GM12801 (cell line): ENCODE data around the gene FAM89A.

Experiments
- TF ChIP-seq, protein P1 (sequence below): IDR thresholded peaks from one replicate; pipeline ENCODE4 v1.5.1; 2011; ENCODE audit warnings: control low read depth; ENCODE audit not compliant: insufficient read length; ENCODE audit errors: extremely low read depth

Gene FAM89A

DNA sequence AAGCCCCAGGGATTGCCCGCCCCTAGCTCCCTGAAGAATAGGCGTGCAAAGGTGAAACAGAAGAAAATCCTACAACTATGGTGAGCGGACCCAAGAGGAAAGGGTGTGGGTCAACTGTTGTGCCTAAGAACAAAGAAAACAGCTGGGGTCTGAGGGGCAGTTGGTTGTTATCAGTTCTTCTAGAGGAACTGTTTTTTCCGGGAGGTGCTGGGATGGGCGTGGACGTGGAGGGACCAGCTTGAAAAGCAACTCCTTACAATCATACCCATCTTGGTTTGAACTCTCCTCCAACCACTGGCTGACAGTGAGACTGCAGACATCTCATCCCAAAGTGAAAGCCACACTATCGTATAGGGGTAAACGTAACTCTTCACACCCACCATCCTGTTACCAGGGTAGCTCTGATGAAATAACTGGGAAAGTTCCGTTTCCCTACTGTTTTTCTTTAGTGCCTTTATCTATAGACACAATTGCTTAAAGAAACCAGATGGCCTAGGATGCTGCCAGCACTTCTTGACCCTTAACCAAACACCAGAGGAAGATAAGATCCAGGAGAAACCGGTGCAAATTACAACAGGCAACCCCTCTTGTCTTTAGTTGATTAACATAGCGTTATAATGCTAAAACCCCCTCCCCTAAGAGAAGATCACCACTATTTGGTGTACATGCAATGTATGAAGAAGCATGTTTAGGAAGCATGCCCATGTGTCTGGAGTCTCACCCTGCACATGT, 25.6 kb upstream of the FAM89A start:
- TF ChIP-seq, protein P1, sequence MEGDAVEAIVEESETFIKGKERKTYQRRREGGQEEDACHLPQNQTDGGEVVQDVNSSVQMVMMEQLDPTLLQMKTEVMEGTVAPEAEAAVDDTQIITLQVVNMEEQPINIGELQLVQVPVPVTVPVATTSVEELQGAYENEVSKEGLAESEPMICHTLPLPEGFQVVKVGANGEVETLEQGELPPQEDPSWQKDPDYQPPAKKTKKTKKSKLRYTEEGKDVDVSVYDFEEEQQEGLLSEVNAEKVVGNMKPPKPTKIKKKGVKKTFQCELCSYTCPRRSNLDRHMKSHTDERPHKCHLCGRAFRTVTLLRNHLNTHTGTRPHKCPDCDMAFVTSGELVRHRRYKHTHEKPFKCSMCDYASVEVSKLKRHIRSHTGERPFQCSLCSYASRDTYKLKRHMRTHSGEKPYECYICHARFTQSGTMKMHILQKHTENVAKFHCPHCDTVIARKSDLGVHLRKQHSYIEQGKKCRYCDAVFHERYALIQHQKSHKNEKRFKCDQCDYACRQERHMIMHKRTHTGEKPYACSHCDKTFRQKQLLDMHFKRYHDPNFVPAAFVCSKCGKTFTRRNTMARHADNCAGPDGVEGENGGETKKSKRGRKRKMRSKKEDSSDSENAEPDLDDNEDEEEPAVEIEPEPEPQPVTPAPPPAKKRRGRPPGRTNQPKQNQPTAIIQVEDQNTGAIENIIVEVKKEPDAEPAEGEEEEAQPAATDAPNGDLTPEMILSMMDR = no peak

DNA sequence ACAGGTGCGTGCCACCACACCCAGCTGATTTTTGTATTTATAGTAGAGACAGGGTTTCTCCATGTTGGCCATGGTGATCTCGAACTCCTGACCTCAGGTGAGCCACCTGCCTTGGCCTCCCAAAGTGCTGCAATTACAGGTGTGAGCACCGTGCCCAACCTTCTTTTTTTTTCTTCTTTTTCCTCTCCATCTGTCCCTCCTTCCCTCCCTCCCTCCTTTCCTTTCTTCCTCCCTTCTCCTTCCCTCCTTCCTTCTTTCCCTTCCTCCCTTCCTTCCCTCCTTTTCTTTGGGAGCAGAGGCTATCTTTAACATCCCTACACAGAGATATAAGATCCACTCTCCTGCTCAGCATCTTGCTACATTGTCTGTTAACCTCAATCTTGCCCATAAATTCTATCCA, 24.4 kb upstream of the FAM89A start:
- TF ChIP-seq, protein P1 = no peak

DNA sequence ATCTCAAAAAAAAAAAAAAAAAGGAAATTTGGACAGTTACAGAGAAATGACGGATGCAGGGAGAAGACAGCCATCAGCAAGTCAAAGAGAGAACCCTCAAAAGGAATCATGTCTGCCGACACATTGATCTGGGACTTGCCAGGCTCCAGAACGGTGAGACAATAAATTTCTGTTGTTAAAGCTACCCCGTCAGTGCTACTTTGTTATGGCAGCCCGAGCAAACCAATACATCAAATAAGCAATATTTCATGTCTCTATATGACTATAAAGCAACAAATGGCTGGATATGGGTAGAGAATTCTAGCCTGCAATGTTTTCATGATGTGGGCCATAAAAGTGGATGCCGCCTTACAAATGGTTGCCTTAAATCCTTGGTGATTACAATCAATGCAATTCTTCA, 23.3 kb upstream of the FAM89A start:
- TF ChIP-seq, protein P1 = no peak

DNA sequence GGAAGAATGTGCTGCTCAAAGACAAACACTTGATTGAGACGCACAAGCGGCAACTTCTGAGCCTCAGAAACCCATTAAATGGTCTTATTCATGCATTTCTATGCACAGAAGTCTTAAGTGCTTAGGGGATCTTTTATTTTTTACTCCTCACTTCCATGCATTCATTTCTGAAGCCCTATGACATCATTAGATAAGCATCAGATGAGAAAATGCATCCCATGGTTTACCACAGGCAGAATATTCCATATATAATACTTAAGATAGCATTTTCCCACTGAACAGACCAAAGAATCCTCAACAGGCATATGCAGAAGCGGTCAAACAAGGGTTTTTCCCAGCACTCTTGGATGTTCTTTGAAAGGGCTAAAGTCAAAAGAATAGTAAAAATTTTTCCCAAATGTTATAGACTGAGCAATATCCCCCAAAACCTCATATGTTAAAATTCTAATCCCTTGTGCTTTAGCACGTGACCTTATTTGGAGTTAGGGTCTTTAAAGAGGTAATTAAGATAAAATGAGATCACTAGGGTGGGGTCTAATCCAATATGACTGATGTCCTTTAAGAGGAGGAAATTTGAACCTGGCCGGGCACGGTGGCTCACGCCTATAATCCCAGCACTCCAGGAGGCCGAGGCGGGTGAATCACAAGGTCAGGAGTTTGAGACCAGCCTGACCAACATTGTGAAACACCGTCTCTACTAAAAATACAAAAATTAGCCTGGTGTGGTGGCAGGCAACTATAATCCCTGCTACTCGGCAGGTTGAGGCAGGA, 22.6 kb upstream of the FAM89A start:
- TF ChIP-seq, protein P1 = no peak

DNA sequence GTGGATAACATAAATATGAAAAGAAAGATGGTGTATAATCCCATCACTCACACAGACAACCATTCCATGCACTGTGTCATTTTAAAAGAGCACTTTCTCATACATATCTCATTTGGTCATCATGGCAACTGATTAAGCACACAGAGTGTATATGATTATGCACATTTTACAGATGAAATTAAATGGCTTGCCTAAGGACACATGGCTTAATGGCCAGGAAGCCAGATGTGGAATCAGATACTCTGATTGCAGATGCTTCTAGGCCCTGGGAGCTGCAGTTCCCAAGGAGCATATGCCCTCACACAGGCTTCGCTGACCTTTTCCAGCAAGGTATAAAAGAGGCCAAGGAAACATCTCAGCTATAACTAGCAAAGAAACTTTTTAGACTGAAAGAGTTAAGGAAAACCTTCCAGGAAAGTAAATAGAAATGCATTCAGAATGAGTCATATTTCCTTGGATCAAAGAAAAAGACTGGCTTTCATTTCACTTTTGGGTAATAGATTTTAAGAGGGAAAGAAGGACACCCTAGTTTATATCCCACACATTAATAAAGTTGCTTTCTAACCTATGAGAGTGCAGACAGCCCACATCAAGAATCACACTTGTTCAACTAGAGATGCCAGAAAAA, 19.6 kb upstream of the FAM89A start:
- TF ChIP-seq, protein P1 = no peak

DNA sequence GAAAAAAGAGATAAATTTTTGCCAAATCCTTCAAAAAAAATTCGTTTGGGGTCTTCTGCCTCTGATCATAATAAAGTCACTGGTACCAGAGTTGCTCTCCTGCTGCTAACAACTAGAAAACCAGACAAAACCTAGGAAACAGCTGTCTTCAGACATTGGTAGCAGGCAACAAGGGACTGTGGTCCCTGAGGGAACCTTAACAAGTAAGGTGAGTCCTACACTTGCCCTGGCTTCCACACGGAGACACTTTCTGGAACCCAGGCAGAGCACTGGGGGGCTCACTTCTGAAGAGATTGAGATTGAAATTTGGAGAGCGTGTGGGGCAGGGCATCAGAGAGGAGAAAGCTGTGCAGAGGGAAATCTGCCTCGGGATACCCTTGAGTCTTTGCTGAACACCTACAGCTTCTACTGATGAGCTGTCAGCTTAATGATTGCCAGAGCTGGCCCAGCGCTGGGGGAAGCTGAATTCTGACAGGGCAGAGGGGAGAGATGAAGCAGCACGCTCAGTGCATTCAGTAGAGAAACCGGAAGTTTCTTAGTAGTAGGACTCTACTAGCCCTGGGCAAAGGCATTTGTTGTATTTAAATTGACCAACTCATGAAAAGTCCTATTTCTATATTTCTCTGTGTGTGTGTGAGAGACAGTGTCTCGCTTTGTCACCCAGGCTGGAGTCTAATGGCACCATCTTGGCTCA, 18.5 kb upstream of the FAM89A start:
- TF ChIP-seq, protein P1 = no peak

DNA sequence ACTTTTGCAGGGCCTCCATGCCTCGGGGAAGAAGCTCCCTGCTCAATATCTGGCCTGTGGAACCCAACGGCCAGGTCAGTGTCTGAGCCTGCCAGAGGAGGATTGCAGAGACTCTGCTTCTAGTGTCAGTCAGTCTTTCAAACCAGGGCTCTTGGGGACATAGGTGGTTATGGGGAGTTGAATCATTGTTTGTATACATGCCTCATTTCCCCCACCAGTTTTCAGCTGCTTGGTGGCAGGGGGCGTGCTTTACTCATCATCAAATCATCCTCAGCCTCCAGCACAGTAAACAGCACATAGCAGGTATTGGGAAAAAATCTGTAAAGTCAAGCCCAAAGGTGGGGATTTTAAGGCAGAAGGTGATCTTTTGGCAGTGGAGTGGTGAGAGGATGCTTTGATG, 17.4 kb upstream of the FAM89A start:
- TF ChIP-seq, protein P1 = no peak
